DOHH2 (cell line): ENCODE data around the gene DNASE1.
A peak's percentile ranks its signal among the peaks of the same experiment; 100 is the strongest.

Experiments
- H3F3A ChIP-seq: fragments of 200-600 bp; sonication (generic), shearing (Covaris generic); 2 replicates; pipeline ENCODE4 v1.6.0; 2016; ENCODE audit warnings: antibody characterized with exemption, mild to moderate bottlenecking; ENCODE audit not compliant: control insufficient read depth, insufficient read depth
- H3K27ac ChIP-seq: fragments of 200-600 bp; sonication (generic); 2 replicates; pipeline ENCODE4 v1.5.1; 2014; ENCODE audit warnings: low read depth, mild to moderate bottlenecking, low read length, moderate library complexity
- H3K27me3 ChIP-seq: fragments of 200-600 bp; sonication (generic); 2 replicates; pipeline ENCODE4 v1.6.1; 2014; ENCODE audit warnings: mild to moderate bottlenecking, low read length, mixed read lengths; ENCODE audit not compliant: control insufficient read depth
- H3K36me3 ChIP-seq: fragments of 200-600 bp; sonication (generic); 2 replicates; pipeline ENCODE4 v1.6.1; 2014; ENCODE audit warnings: mild to moderate bottlenecking, low read length, moderate library complexity, mixed read lengths; ENCODE audit not compliant: control insufficient read depth
- H3K4me1 ChIP-seq: fragments of 200-600 bp; sonication (generic); 2 replicates; pipeline ENCODE4 v1.6.1; 2014; ENCODE audit warnings: mild to moderate bottlenecking, low read length, mixed read lengths; ENCODE audit not compliant: control insufficient read depth
- H3K4me2 ChIP-seq: fragments of 200-600 bp; sonication (generic); 2 replicates; pipeline ENCODE4 v1.6.0; 2014; ENCODE audit warnings: mild to moderate bottlenecking, low read length, moderate library complexity
- H3K4me3 ChIP-seq: fragments of 200-600 bp; sonication (generic); 2 replicates; pipeline ENCODE4 v1.5.1; 2014; ENCODE audit warnings: mild to moderate bottlenecking, low read length, mixed read lengths
- H3K79me2 ChIP-seq: fragments of 200-600 bp; sonication (generic); 2 replicates; pipeline ENCODE4 v1.6.1; 2014; ENCODE audit warnings: mild to moderate bottlenecking, low read length, mixed read lengths; ENCODE audit not compliant: control insufficient read depth
- H3K9me2 ChIP-seq: fragments of 200-600 bp; sonication (generic); replicated peaks from 2 replicates; pipeline ENCODE4 v1.6.1; 2014; ENCODE audit warnings: mild to moderate bottlenecking, low read length, mixed read lengths; ENCODE audit not compliant: control insufficient read depth
- H3K9me3 ChIP-seq: fragments of 200-600 bp; sonication (generic); 2 replicates; pipeline ENCODE4 v1.6.1; 2014; ENCODE audit warnings: antibody characterized with exemption, low read length, mixed read lengths; ENCODE audit not compliant: control insufficient read depth, insufficient read depth
- H4K20me1 ChIP-seq: fragments of 200-600 bp; sonication (generic); 2 replicates; pipeline ENCODE4 v1.6.0; 2014; ENCODE audit warnings: low read depth, mild to moderate bottlenecking, antibody characterized with exemption, low read length, moderate library complexity; ENCODE audit not compliant: control insufficient read depth, insufficient read depth
- CTCF ChIP-seq: fragments of 200-600 bp; sonication (generic); IDR thresholded peaks from one replicate; pipeline ENCODE4 v1.5.1; 2014; ENCODE audit warnings: antibody characterized with exemption, mild to moderate bottlenecking, low read depth, low read length; ENCODE audit not compliant: poor library complexity, severe bottlenecking
- EZH2phosphoT487 ChIP-seq: fragments of 200-600 bp; sonication (generic); IDR thresholded peaks from 2 replicates; pipeline ENCODE4 v1.6.1; 2017; ENCODE audit warnings: borderline replicate concordance, mild to moderate bottlenecking, antibody characterized with exemption, low read length, moderate library complexity, mixed read lengths

The DNASE1 gene

GRCh38 chr16:3690470-3690928 is 36.0 kb downstream of the DNASE1 start:
- H4K20me1 ChIP-seq = peaks cover 8% of the 10 kb centered on the region; the same call in 1 of the 2 replicates
- H3K4me2 ChIP-seq = no peak overlapping the region
- peaks cover 51% of the 10 kb centered on the region for H3K79me2 ChIP-seq
- no peak overlapping the region for H3K27ac ChIP-seq
- H3K9me2 ChIP-seq = no peaks in the 10 kb centered on the region
- peaks cover 76% of the 10 kb centered on the region for H3K36me3 ChIP-seq
- peak; percentile 92 for TF ChIP-seq CTCF
- TF ChIP-seq EZH2phosphoT487 = no peak
- no peaks in the 10 kb centered on the region for H3K9me3 ChIP-seq
- no peak overlapping the region for H3K4me3 ChIP-seq
- no peaks in the 10 kb centered on the region for H3F3A ChIP-seq
- H3K27me3 ChIP-seq = no peaks in the 10 kb centered on the region
- 0 out of 2 replicates have a peak, but pooled peaks cover 3% of the 10 kb centered on the region for H3K4me1 ChIP-seq

GRCh38 chr16:3690980-3691720 is 36.7 kb downstream of the DNASE1 start:
- Histone ChIP-seq H4K20me1 (peaks cover 10% of the 10 kb centered on the region; the same call in 1 of the 2 replicates), H3K27me3 (no peaks in the 10 kb centered on the region), H3F3A (no peaks in the 10 kb centered on the region), H3K9me3 (no peaks in the 10 kb centered on the region), H3K9me2 (no peaks in the 10 kb centered on the region), H3K4me2 (no peak overlapping the region), H3K4me1 (0 out of 2 replicates have a peak, but pooled peaks cover 3% of the 10 kb centered on the region), H3K4me3 (no peak overlapping the region), H3K79me2 (peaks cover 58% of the 10 kb centered on the region), H3K36me3 (peaks cover 76% of the 10 kb centered on the region), H3K27ac (no peak overlapping the region)
- TF ChIP-seq CTCF = no peak
- TF ChIP-seq EZH2phosphoT487 = no peak

GRCh38 chr16:3691761-3692160 is 37.3 kb downstream of the DNASE1 start:
- no peak for TF ChIP-seq CTCF
- TF ChIP-seq EZH2phosphoT487 = no peak
- H3K9me3 ChIP-seq = no peaks in the 10 kb centered on the region
- H3K4me1 ChIP-seq = 0 out of 2 replicates have a peak, but pooled peaks cover 3% of the 10 kb centered on the region
- peaks cover 76% of the 10 kb centered on the region for H3K36me3 ChIP-seq
- peaks cover 64% of the 10 kb centered on the region for H3K79me2 ChIP-seq
- H3F3A ChIP-seq = no peaks in the 10 kb centered on the region
- H4K20me1 ChIP-seq = peaks cover 13% of the 10 kb centered on the region; the same call in 1 of the 2 replicates
- H3K4me2 ChIP-seq = no peak overlapping the region
- no peak overlapping the region for H3K4me3 ChIP-seq
- no peak overlapping the region for H3K27ac ChIP-seq
- H3K27me3 ChIP-seq = no peaks in the 10 kb centered on the region
- no peaks in the 10 kb centered on the region for H3K9me2 ChIP-seq
